WERI-Rb-1 (cell line): ENCODE results near the gene LRCOL1.

Source experiments
- DNase-seq: peaks from one replicate; pipeline ENCODE4 v3.0.0-alpha.2; 2020
- H3K27ac ChIP-seq: fragments of 250-450 bp; sonication (Bioruptor Pico); 2 replicates; pipeline ENCODE4 v1.5.1; 2020; ENCODE audit warnings: mild to moderate bottlenecking, moderate library complexity
- H3K27me3 ChIP-seq: fragments of 250-450 bp; sonication (Bioruptor Pico); 2 replicates; pipeline ENCODE4 v1.5.1; 2021; ENCODE audit warnings: mild to moderate bottlenecking, low read depth, moderate library complexity; ENCODE audit not compliant: insufficient read depth, severe bottlenecking
- H3K36me3 ChIP-seq: fragments of 250-450 bp; sonication (Bioruptor Pico); 2 replicates; pipeline ENCODE4 v1.5.1; 2020; ENCODE audit warnings: mild to moderate bottlenecking, moderate library complexity
- H3K4me3 ChIP-seq: 2 replicates; pipeline ENCODE4 v1.5.1; 2011; ENCODE audit warnings: low read depth, mild to moderate bottlenecking, control low read depth, low read length
- H3K9me3 ChIP-seq: fragments of 250-450 bp; sonication (Bioruptor Pico); 2 replicates; pipeline ENCODE4 v1.5.1; 2021; ENCODE audit warnings: mild to moderate bottlenecking, moderate library complexity; ENCODE audit not compliant: severe bottlenecking
- TF ChIP-seq, protein P1 (sequence below): IDR thresholded peaks from 2 replicates; pipeline ENCODE4 v1.5.1; 2011; ENCODE audit warnings: low read depth, mild to moderate bottlenecking, control low read depth, inconsistent platforms, low read length

The LRCOL1 gene

GRCh38 chr12:132614029-132614428 is 3.6 kb upstream of the LRCOL1 start:
- DNase-seq: no peak
- H3K27me3 ChIP-seq: peaks cover 24% of the 10 kb centered on the region
- peaks cover 19% of the 10 kb centered on the region for H3K9me3 ChIP-seq
- H3K4me3 ChIP-seq: no peak overlapping the region
- TF ChIP-seq, protein P1, sequence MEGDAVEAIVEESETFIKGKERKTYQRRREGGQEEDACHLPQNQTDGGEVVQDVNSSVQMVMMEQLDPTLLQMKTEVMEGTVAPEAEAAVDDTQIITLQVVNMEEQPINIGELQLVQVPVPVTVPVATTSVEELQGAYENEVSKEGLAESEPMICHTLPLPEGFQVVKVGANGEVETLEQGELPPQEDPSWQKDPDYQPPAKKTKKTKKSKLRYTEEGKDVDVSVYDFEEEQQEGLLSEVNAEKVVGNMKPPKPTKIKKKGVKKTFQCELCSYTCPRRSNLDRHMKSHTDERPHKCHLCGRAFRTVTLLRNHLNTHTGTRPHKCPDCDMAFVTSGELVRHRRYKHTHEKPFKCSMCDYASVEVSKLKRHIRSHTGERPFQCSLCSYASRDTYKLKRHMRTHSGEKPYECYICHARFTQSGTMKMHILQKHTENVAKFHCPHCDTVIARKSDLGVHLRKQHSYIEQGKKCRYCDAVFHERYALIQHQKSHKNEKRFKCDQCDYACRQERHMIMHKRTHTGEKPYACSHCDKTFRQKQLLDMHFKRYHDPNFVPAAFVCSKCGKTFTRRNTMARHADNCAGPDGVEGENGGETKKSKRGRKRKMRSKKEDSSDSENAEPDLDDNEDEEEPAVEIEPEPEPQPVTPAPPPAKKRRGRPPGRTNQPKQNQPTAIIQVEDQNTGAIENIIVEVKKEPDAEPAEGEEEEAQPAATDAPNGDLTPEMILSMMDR: no peak
- no peak overlapping the region for H3K27ac ChIP-seq
- H3K36me3 ChIP-seq: no peaks in the 10 kb centered on the region

DNA sequence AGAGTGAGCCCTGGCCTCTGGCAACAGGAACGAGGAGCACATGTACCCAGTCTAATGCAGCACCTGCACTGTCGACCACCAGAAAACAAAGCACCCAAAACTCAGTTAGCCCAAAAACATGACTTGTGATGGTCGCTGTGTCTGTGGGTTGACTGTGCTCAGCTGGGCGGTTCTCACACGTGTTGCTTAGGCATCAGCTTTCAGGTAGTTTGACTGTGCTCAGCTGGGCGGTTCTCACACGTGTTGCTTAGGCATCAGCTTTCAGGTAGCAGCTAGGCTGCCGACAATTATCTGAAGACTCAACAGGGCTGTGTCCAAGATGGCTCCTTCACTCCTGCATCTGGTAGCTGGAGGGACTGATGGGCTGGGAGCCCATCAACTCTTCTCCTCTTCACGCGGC is 1.2 kb upstream of the LRCOL1 start:
- Histone ChIP-seq H3K9me3 (peaks cover 14% of the 10 kb centered on the region), H3K27me3 (peaks cover 10% of the 10 kb centered on the region), H3K4me3 (no peak overlapping the region), H3K27ac (no peak overlapping the region), H3K36me3 (no peaks in the 10 kb centered on the region)
- DNase-seq: no peak
- TF ChIP-seq, protein P1: no peak

DNA sequence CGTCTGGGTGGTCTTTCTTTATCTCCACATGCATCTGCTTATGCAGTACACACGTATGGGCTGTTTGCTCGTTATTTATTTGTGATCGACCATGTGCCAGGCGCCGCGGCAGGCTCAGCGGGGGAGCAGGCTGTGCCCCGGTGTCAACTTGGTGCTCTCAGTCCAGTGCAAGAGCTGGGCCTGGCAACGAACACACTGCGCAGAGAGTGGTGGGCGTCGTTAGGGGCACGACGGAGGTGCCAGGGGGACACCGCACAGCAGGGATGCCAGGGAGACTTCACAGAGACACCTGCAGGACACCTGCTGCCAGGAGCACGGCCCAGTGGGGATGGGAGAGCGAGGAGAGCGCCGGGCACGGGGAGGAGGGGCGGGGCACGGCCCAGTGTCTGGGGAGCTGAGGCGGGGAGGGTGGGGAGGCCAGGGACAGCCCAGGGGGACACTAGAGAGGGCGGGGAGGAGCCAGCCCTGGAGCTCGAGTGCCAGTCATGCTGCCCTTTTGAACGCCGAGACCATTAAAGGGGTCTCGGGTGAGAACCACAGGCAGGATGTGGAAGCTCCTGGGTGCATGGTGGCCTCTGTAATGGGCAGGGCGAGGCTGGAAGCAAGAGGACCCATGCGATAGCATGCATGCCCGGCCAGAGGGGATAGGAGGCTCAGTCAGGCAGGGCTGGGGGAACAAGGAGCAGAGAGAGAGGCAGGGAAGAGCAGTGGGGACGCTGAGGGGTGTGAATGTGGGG is 652 bp upstream of the LRCOL1 start:
- Histone ChIP-seq H3K9me3 (peaks cover 9% of the 10 kb centered on the region), H3K27me3 (peaks cover 10% of the 10 kb centered on the region), H3K27ac (no peak overlapping the region), H3K36me3 (no peaks in the 10 kb centered on the region), H3K4me3 (no peak overlapping the region)
- DNase-seq: no peak
- TF ChIP-seq, protein P1: no peak

- H3K9me3 ChIP-seq: peaks cover 9% of the 10 kb centered on the region
- no peak overlapping the region for H3K4me3 ChIP-seq
- DNase-seq: no peak
- TF ChIP-seq, protein P1: no peak
- H3K27ac ChIP-seq: no peak overlapping the region
- H3K27me3 ChIP-seq: no peaks in the 10 kb centered on the region
- no peaks in the 10 kb centered on the region for H3K36me3 ChIP-seq
Measured at GRCh38 chr12:132608231-132609171, 1.9 kb downstream of the LRCOL1 start.

GRCh38 chr12:132606927-132607326 is 3.5 kb downstream of the LRCOL1 start:
- H3K4me3 ChIP-seq: no peak overlapping the region

More at GRCh38 chr12:132606927-132607326, 3.5 kb downstream of the LRCOL1 start:
- Histone ChIP-seq H3K27me3 (no peaks in the 10 kb centered on the region), H3K27ac (no peak overlapping the region), H3K9me3 (peaks cover 9% of the 10 kb centered on the region), H3K36me3 (no peaks in the 10 kb centered on the region)
- TF ChIP-seq, protein P1: no peak
- no peak for DNase-seq
